Hematopoietic multipotent progenitor cell treated with erythropoietin and hydrocortisone succinate and interleukin-3 and kit ligand, for 8 days (in vitro differentiated cells): Measurements from ENCODE around the gene TWF2.
"Not testable (repeated sequence)": the region's sequence is repeated elsewhere in the genome, so short reads cannot be mapped to it uniquely, and the experiment has no call there.

Source experiments
- DNase-seq: peaks from one replicate; pipeline ENCODE4 v3.0.0-alpha.2; 2015

Gene TWF2

GRCh38 chr3:52238761-52239701 lies at the start of gene TWF2:
TWF2 (minus strand) TSS chr3:52239158; CDS start chr3:52239016, 142 bp downstream.
- peak; percentile 78 for DNase-seq

- no peak for DNase-seq
These were observed 49.7 kb upstream of the TWF2 start for GRCh38 chr3:52288674-52289073.

- no peak for DNase-seq
These were observed 47.8 kb upstream of the TWF2 start for GRCh38 chr3:52286777-52287110.

GRCh38 chr3:52284051-52284450 lies 45.1 kb upstream of the TWF2 start:
- DNase-seq = not testable (repeated sequence)

- DNase-seq = no peak
These were observed 44.3 kb upstream of the TWF2 start for GRCh38 chr3:52283306-52283705.

DNA sequence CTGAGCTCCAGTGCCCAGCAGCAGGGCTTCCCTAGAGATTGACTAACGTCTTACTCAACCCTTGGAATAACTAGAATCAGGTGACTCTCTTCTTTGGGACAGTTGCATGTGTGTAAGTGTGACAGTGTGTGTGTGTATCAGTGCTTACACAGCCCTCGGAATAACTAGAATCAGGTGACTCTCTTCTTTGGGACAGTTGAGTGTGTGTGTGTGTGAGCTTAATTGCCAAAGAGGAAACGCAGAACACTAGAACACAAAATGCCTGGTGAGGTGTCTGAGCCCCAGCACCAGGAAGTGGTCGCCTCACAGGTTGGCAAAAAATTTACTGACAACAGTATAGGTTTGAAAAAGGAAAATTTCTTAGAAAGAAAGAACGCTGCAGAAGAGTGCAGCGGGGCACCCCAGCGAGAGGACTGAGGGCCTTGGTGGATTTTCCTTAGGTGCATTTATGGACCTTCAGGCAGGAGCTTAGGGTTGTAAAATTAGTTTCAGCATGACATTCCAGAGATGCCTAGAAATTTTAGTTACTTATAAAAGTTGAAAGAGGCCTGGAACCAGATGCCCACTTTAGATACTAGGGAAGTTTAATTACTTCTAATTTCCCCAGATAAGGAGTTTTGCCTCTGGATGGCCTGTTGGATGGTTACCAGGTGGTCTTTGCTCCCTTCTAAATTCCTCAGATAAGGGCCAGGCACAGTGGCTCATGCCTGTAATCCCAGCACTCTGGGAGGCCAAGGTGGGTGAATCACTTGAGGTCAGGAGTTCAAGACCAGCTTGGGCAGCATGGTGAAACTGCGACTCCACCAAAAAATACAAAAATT lies 43.2 kb upstream of the TWF2 start:
- DNase-seq = no peak

DNA sequence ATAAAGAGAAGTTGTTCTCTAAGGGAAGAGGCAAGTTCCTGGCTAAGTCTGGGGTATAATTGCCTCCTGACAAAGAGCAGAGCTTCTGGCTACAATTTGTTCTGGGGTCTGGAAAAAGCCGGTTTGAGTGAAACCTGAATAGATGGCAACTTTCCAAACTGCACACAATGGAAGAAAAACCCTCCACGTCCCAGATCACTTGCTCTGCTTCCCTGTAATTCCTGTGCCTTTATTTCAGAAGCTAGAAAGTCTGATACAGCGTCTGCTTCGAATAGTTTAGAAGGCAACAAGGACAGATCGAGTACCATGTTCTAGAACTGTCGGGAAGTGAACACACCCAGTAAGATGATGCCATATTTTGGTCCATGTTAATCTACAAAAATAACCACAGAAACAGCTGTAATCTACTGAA lies 41.1 kb upstream of the TWF2 start:
- DNase-seq = peak; percentile 49

DNA sequence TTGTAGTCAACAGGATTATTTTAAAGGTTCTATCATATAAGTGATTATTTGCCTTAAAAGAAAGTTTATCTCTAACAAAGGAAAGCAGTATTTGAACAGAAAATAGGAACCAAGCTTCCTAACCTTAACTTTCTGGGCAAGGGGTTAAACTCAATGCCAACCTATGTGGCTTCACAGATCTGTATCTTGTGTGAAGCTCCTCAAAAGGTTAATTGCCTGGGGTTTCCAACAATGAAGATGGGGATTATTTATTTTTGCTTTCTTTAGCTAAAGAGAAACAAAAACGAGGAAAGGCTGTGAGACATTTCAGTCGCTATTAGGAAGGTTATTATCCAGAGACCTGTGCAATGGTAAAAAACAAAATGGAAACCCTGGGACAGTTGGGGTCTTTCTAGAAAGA lies 40.6 kb upstream of the TWF2 start:
- DNase-seq = no peak

DNA sequence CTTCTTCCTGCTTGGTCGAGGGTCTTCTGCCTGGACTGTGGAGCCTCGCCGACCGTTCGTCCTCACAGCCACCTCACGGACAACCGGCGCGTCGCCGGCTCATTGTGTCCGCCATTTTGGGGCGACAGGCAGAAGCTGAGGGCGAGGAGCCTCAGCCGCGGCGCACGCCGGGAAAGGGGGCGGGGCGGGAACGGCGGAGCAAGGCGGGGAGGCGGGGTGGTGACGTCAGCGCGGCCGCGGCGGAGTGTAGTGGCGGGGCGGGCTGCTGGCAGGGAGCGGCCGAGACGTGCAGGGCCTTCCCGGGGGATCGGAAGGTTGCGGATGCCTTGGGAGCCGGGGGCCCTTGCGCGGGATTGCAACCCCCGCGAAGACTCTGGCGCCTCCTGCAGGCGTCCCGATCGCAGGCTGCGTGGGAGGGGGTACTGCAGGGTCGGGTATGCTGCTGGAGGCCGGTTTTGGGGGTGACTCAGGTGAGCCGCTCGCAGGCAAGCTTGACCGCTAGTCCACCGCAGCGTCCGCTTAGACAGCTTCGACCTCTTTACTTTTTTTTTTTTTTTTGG lies 39.6 kb upstream of the TWF2 start, which contains the start of gene WDR82:
WDR82 (minus strand) TSS at position 140 of the 560 bp plus-strand sequence. CDS start 288 bp downstream, outside the sequence.
- peak; percentile 90 for DNase-seq

GRCh38 chr3:52277972-52278509 lies 39.1 kb upstream of the TWF2 start:
- DNase-seq = peak; percentile 70

DNA sequence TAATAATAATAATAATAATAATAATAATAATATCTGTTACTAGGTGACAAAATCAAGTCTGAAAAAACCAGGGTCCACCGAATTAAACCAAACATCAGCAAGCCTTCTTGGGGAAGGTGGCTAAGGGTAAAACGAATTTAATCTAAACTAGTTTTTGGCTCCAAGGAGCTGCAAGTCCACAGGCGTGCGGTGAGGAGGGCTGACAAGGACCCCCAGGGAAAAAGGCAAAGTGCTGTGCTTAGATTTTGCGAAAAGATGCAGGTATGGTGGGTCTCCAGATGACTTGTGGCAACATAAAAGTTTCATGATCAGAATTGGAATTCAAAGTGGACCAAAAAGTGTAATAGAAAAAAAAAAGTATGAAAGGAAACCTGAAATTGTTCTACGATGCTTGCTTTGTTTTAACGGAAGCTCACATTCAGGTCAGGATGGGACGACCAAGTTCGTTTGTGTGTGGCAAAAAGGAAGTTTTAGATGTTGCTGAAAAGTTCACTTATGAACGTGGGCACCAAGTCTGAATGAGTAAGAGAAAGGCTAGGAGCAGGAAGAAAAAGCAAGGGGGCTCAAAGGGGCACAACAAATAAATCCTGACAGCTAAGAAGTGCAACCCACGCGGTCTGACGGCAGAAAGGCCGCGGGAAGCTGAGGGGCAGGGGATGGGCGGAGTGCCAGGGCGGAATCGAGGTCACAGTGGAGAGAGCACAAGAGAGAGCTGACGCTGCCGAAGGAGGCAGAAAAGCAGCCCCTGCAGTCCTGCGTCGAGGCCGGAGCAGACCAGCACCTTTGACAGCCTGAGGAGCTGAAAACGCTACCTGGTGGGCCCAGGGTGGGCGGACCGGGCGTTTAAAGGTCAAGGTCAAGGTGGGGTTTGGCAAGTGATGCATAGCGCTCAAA lies 38.4 kb upstream of the TWF2 start:
- peak; percentile 80 for DNase-seq

DNA sequence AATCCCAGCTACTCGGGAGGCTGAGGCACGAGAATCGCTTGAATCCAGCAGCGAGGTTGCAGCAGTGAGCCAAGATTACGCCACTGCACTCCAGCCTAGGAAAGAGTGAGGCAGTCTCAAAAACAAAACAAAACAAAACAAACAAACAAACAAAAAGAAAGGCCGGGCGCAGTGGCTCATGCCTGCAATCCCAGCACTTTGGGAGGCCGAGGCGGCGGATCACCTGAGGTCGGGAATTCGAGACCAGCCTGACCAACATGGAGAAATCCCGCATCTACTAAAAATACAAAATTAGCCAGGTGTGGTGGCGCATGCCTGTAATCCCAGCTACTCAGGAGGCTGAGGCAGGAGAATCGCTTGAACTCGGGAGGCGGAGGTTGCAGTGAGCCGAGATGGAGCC lies 35.8 kb upstream of the TWF2 start:
- DNase-seq = not testable (repeated sequence)

- DNase-seq = no peak
These were observed 33.9 kb upstream of the TWF2 start for GRCh38 chr3:52272831-52273230.

DNA sequence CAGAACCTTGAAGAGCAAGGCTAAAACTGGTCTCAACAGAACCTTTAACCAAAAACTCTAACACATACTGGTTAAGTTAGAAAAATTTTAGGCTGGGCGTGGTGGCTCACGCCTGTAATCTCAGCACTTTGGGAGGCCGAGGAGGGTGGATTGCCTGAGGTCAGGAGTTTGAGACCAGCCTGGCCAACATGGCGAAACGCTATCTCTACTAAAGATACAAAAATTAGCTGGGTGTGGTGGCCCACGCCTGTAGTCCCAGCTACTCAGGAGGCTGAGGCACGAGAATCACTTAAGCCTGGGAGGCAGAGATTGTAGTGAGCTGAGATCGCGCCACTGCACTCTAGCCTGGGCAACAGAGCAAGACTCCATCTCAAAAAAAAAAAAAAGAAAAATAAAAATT lies 33.2 kb upstream of the TWF2 start:
- not testable (repeated sequence) for DNase-seq

GRCh38 chr3:52270252-52270754 lies 31.3 kb upstream of the TWF2 start:
- no peak for DNase-seq

DNA sequence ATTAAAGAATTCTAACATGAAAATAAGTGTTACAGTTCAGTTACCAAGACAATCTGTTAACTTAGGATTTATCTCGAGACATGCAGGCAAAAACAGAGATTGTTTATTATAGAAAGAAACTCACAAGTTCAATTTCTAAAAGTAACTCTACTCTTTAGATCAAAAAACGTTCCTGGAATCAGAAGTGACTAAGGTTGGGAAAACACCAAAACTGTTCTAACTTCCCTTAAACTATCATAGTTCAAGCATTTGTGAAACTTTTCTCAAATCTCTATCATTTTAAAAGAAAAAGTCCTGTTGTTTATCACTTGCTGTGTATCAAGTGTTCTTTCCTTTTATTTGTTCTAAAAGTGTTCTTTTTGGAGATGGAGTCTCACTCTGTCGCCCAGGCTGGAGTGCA lies 30.8 kb upstream of the TWF2 start:
- DNase-seq = no peak

DNA sequence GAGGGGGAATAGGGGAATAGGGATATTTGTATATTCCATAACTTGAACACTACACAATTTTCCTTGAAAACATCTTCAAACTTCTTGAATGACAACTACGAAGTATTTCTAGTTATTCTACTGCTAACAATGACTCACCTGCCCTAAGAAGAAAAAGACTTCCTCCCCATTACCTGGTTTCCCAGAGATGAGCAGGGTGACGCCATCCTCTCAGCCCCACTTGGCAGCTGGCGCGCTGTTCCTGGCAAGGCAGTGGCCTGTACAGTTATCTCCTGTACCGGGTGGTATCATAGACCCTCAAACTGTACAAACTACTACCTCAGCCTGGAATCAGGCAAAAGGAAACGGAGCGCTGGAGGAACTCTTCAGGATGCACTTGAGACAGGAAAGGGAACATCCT lies 29.1 kb upstream of the TWF2 start:
- DNase-seq = no peak

- no peak for DNase-seq
These were observed 26.4 kb upstream of the TWF2 start for GRCh38 chr3:52265387-52265786.

DNA sequence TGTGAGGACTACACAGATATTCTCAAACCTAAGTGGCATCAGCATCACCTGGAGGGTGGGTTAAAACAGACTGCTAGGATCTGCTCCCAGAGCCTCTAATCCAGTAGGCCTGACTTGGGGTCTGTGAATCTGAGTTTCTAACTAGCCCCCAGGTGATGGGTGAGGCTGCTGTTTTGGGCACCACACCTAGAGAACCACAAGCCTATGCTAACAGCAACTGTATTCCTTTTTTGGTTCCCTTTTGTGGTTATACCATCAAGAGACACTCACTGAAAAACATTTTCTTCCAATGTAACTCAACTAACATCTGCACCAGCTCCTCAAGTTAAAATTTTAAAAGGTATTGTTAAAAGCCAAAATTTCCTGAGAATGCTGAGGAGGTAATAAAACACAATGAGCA lies 23.5 kb upstream of the TWF2 start:
- no peak for DNase-seq

- no peak for DNase-seq
These were observed 20.5 kb upstream of the TWF2 start for GRCh38 chr3:52259448-52259847.

GRCh38 chr3:52259035-52259434 lies 20.1 kb upstream of the TWF2 start:
- no peak for DNase-seq

DNA sequence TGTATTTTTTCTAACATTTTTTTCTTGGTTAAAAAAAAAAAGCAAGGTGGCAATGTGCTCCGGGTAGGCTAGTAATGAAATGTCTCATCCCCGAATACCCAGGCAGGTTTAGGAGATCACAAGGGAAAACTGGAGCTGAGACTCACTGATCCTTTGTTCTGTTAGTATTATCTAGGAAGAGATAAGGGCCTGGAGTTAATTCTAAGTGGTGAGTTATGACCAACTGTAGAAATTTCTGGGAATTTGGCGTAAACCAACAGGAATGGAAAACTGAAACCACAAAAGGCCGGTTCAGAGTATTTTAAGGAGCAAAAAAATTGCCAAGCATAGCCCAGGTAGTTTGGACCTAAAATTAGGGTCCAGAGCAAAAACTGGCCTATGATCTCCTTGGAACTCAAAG lies 19.0 kb upstream of the TWF2 start:
- DNase-seq = no peak
